Stimulated activated CD8-positive, alpha-beta memory T cell treated with anti-CD3 and anti-CD28 coated beads, Interleukin-7, amount 100 ng/mL, for 24 hours (primary cell): ENCODE data around the gene CD180.

Experiments
- DNase-seq: peaks from one replicate; pipeline ENCODE4 v3.0.0-alpha.2; 2020; ENCODE audit warnings: low read depth

The CD180 gene

DNA sequence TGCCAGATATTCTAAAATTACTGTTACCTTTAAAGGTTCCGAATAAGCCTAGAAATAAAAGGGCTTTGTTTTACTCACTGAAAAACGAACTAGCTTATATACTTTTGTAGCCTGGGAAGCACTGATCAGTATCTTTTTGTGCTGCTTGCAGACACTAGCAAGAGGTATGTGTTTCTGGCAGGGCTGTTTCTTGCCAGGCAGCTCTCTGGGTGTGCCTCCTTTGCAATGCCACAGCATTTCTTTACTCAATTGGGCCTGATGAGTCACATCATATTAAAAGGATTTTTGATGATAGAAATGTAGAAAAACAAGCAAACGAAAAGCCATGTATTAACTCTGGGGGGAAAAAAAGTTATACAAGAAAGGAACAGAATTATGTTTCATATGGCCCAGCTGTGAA lies 35.6 kb downstream of the CD180 start:
- DNase-seq, result no peak

GRCh38 chr5:67160272-67160671 lies 36.3 kb downstream of the CD180 start:
- no peak for DNase-seq

GRCh38 chr5:67156976-67157583 lies 39.5 kb downstream of the CD180 start:
- DNase-seq, result no peak

DNA sequence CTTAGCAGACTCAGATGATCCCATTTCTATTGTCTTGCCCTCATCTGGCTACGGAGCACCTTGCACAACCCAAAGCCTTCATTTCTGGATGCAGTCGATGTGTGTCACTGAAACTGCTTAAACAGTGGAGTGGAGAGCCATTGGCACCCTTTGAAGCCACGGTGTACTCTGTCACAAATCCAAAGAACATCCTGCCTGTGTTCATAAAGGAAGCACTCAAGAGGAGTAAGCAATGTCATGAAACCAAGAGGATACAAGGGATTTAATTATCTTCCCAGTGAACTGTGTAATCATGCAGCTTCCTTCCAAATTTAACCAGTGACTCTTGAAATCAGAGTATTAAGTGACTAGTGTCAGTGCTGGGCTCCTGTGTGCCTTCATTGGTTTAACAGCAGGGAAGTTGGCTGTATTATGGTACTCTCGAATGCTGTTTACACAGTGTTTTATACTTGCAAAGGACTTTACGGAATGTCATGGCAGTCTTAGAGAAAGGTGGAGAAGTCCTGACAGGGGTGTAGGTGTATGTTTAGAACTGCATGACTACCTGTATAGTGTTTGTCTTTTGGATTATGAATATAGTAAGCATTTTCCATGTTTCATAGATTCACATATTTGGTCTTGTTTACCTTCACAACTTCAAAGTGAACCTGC lies 41.9 kb downstream of the CD180 start:
- DNase-seq, result no peak

DNA sequence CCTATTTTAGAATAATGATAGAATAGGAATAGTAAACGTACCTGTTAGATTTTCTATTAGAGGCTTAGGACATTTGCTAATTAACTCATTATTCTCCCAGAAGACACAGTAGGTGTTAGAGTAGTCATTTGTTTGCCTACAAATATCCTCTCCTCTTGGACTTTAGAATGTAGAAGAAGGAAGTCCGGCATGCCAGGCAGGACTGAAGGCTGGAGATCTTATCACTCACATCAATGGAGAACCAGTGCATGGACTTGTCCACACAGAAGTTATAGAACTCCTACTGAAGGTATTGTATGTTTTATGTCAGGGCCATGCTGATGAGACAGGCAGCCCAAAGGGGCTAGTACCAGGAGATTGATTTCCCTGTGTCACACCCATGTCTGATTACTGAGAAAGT lies 43.3 kb downstream of the CD180 start:
- DNase-seq, result no peak

GRCh38 chr5:67152400-67152799 lies 44.2 kb downstream of the CD180 start:
- DNase-seq, result no peak

GRCh38 chr5:67149951-67150523 lies 46.6 kb downstream of the CD180 start:
- no peak for DNase-seq

- DNase-seq, result no peak
Observed at GRCh38 chr5:67149057-67149950, 47.3 kb downstream of the CD180 start.

DNA sequence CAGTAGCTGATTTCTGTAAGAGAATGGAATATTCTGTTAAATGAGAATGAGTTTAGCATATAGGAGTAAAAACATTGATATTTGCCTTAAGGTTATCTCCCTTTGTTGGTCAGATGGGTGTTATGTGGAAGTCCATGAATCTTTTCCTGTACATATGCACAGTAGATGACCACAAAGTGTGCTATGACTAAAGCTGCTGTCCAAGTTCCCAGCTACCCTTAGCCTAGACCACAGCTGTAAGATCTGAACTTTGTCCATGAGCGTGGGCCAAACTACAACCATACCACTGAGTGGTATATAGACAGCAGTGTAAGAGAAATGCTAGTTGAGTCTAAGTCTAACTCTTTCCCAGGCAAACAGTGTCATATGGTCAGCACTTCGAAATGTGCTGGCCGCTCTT lies 48.8 kb downstream of the CD180 start:
- no peak for DNase-seq

- no peak for DNase-seq
Observed at GRCh38 chr5:67146981-67147380, 49.6 kb downstream of the CD180 start.

- no peak for DNase-seq
Observed at GRCh38 chr5:67146574-67146973, 50.0 kb downstream of the CD180 start.

DNA sequence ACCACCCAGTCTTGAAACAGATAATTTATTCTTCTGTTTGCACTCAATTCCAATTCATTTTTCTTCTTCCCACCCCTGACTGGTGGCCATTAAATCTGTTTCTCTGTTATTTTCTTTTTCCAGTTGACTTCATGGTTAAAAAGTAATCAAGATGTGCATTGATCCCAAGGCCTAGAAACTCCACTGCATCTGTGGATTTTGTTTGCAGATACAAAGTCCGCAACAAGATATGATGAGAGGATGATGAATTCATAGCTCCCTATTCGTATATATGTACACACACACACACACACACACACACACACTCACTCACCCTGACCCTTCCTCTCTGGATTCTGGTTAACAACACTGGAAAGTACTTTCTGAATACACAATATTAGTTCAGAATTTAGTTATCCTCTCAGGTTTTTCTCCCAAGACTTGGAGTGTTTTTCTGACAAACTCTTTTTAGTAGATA lies 52.4 kb downstream of the CD180 start:
- DNase-seq, result no peak

GRCh38 chr5:67143549-67143948 lies 53.0 kb downstream of the CD180 start:
- no peak for DNase-seq

- DNase-seq, result no peak
Observed at GRCh38 chr5:67142816-67143215, 53.8 kb downstream of the CD180 start.

GRCh38 chr5:67141644-67142043 lies 55.0 kb downstream of the CD180 start:
- DNase-seq, result no peak

GRCh38 chr5:67140413-67140812 lies 56.2 kb downstream of the CD180 start:
- no peak for DNase-seq

- DNase-seq, result no peak
Observed at GRCh38 chr5:67139030-67139429, 57.6 kb downstream of the CD180 start.

- no peak for DNase-seq
Observed at GRCh38 chr5:67135381-67135984, 61.1 kb downstream of the CD180 start.

DNA sequence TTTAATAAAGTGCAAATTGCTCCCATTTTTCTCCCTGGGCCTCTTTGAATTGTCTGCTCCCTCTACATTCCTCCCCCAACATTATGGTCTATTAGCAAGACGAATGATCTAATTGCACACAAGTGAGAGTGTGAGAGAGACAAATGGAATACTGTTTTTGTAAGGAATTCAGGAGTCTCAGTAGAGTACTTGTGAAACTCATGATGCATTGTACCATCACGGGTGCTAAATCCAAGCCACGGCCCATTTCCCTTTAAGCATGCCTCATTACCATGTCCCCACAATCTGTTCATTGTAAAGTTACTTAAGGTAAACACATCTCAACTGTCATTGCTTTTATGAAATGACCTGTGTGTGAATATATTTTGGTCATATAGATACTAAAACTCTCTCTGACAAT lies 62.8 kb downstream of the CD180 start:
- no peak for DNase-seq

GRCh38 chr5:67133217-67133616 lies 63.4 kb downstream of the CD180 start:
- no peak for DNase-seq

DNA sequence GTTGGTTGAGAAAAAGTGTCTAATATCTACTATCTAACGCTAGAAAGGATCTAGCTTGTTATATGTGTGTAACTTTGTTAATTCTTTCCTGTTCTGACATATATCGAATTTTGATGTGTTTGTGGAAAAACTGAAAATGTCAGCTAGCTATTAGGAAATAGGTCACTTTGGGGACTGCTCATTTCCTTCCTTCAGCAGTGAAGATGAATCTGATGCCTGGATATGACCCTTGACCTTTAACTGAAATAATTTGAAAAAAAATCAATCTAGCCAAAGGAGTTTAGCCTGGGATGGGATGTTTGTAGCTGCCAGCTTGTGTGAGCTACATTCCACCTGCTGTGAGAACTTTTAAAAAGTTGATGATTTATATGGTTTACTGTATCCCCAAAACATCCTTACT lies 66.8 kb downstream of the CD180 start:
- DNase-seq, result no peak
